Endothelial cell of umbilical vein (primary cell): Measurements from ENCODE around the gene XXYLT1. TPM values are rescaled to one million over a fixed set of nuclear protein-coding genes. Genes with fewer than 3 reads are reported as not detected.
"Not testable (repeated sequence)": the region's sequence is repeated elsewhere in the genome, so short reads cannot be mapped to it uniquely, and the experiment has no call there.

ENCODE experiments used
- BruUV-seq: library from RNA; stranded (reverse); fragments of 400-500 nt; replicated peaks from 2 replicates; lab custom pipeline; 2021; lab: Mats Ljungman, UMichigan
- CTCF ChIA-PET: fragments of 300-600, 350-600 bp; sonication (Branson Sonifier 250); formaldehyde crosslinking; loops from one replicate; lab custom pipeline; 2021; ENCODE audit warnings: antibody characterized with exemption, inconsistent platforms; lab: Charles Lee
- POLR2A ChIA-PET: fragments of 300-600, 350-600 bp; sonication (Branson Sonifier 250); formaldehyde crosslinking; loops from one replicate; lab custom pipeline; 2021; ENCODE audit warnings: antibody characterized with exemption, inconsistent platforms; lab: Charles Lee
- DNase-seq: peaks from one replicate; pipeline ENCODE4 v3.0.0-alpha.2; 2011; ENCODE audit warnings: low read depth, low spot score
- FAIRE-seq: peaks from 2 replicates; lab custom pipeline; 2011; peaks lifted over from hg19 to GRCh38; lab: Jason Lieb, UNC
- H2AFZ ChIP-seq: 2 replicates; pipeline ENCODE4 v1.6.0; 2012; ENCODE audit warnings: low read depth, low read length, control low read depth, inconsistent platforms
- H3K27ac ChIP-seq: 2 replicates; pipeline ENCODE4 v1.5.1; 2011; ENCODE audit warnings: low read depth, mild to moderate bottlenecking, control low read depth, low read length, moderate library complexity; ENCODE audit not compliant: insufficient read depth
- H3K27me3 ChIP-seq, 2 experiments: 2 replicates each; pipeline versions ENCODE4 v1.6.0 to v1.6.1; 2011; ENCODE audit warnings: low read length in 2 of 2, mixed read lengths in 1 of 2; ENCODE audit not compliant: control insufficient read depth in 2 of 2, insufficient read depth in 2 of 2
- H3K36me3 ChIP-seq, 2 experiments: 2 replicates in 1 of 2; 3 replicates in 1 of 2; pipeline ENCODE4 v1.5.1; 2011; ENCODE audit warnings: low read length in 2 of 2, mild to moderate bottlenecking in 1 of 2, moderate library complexity in 1 of 2; ENCODE audit not compliant: control insufficient read depth in 2 of 2, insufficient read depth in 2 of 2; ENCODE audit errors: extremely low read depth in 1 of 2
- H3K4me1 ChIP-seq: 3 replicates; pipeline ENCODE4 v1.5.1; 2011; ENCODE audit warnings: mild to moderate bottlenecking, low read length; ENCODE audit not compliant: control insufficient read depth, insufficient read depth; ENCODE audit errors: extremely low read depth
- H3K4me2 ChIP-seq: 2 replicates; pipeline ENCODE4 v1.6.1; 2011; ENCODE audit warnings: low read length, control low read depth, mixed read lengths; ENCODE audit not compliant: insufficient read depth
- H3K4me3 ChIP-seq, 3 experiments: fragments of 200-600 bp in 1 of 3; sonication (generic), shearing (Covaris generic) in 1 of 3; replicated peaks in 1 of 3; 2 replicates each; pipeline ENCODE4 v1.5.1; 2011 to 2016; ENCODE audit warnings: control low read depth in 3 of 3, low read length in 3 of 3, mild to moderate bottlenecking in 2 of 3, inconsistent platforms in 1 of 3, low read depth in 1 of 3, moderate library complexity in 1 of 3; ENCODE audit not compliant: insufficient read depth in 1 of 3
- H3K79me2 ChIP-seq: 2 replicates; pipeline ENCODE4 v1.6.0; 2012; ENCODE audit warnings: low read length, inconsistent platforms; ENCODE audit not compliant: control insufficient read depth, insufficient read depth
- H3K9ac ChIP-seq: replicated peaks from 2 replicates; pipeline ENCODE3; 2011; ENCODE audit warnings: low read length, control low read depth; ENCODE audit not compliant: insufficient read depth; ENCODE audit errors: extremely low read depth
- H3K9me1 ChIP-seq: replicated peaks from 3 replicates; pipeline ENCODE4 v1.6.0; 2011; ENCODE audit warnings: mild to moderate bottlenecking, low read length; ENCODE audit not compliant: control insufficient read depth, insufficient read depth; ENCODE audit errors: extremely low read depth
- H3K9me3 ChIP-seq: replicated peaks from 2 replicates; pipeline ENCODE4 v1.5.1; 2012; ENCODE audit warnings: low read length, inconsistent platforms; ENCODE audit not compliant: control insufficient read depth, insufficient read depth
- H4K20me1 ChIP-seq: replicated peaks from 2 replicates; pipeline ENCODE3; 2011; ENCODE audit warnings: mild to moderate bottlenecking, low read length; ENCODE audit not compliant: control insufficient read depth, insufficient read depth; ENCODE audit errors: extremely low read depth
- CTCF ChIP-seq, 2 donors: IDR thresholded peaks; 1 replicate in 1 of 2; 2 replicates in 1 of 2; pipeline ENCODE4 v1.5.1; 2011; ENCODE audit warnings: low read length in 2 of 2, mild to moderate bottlenecking in 2 of 2, moderate library complexity in 2 of 2, control low read depth in 1 of 2, inconsistent platforms in 1 of 2, low read depth in 1 of 2; ENCODE audit not compliant: insufficient read depth in 1 of 2; ENCODE audit errors: extremely low read depth in 1 of 2
- EZH2 ChIP-seq: IDR thresholded peaks from 2 replicates; pipeline ENCODE4 v1.6.1; 2012; ENCODE audit warnings: borderline replicate concordance, low read depth, mild to moderate bottlenecking, moderate library complexity, low read length, inconsistent platforms; ENCODE audit not compliant: severe bottlenecking
- JUN ChIP-seq: IDR thresholded peaks from 2 replicates; pipeline ENCODE4 v1.6.1; 2011; ENCODE audit warnings: borderline replicate concordance, low read depth; ENCODE audit not compliant: insufficient read length, insufficient read depth
- POLR2A ChIP-seq: IDR thresholded peaks from 2 replicates; pipeline ENCODE4 v1.6.1; 2012; ENCODE audit warnings: low read depth, mild to moderate bottlenecking, control low read depth, low read length
- POLR2AphosphoS5 ChIP-seq: IDR thresholded peaks from 2 replicates; pipeline ENCODE4 v1.6.1; 2012; ENCODE audit warnings: low read depth, mild to moderate bottlenecking, control low read depth, low read length, moderate library complexity; ENCODE audit not compliant: insufficient read depth
- dilution Hi-C: fragments of 300-500 bp; cut with MboI; formaldehyde crosslinking; loops from one replicate; pipeline ENCODE4 v1.15.0; 2019; ENCODE audit warnings: low sequenced_read_pairs; ENCODE audit not compliant: extremely low pct_ligation_motif_present
- intact Hi-C: fragments of 100-400 bp; cut with micrococcal nuclease; formaldehyde crosslinking; loops from one replicate; pipeline ENCODE4 v1.10.0; 2022
- polyA plus RNA-seq, 4 experiments: library from polyadenylated mRNA; depleted of rRNA in 3 of 4; stranded (reverse) in 3 of 4; unstranded in 1 of 4; fragments of >200 nt; gene quantifications; 2 replicates each; pipeline versions ENCODE4 v1.2.1 to v1.2.3, GENCODE V29; 2011 to 2012; ENCODE audit warnings: missing spikeins in 1 of 4
- total RNA-seq: library from RNA; stranded (reverse); gene quantifications from 2 replicates; pipeline ENCODE4 v1.2.3, GENCODE V29; 2021

XXYLT1 gene
- total and polyA plus RNA-seq, 2 donors (not counting 3 experiments of a cell fraction or from before 2014, with no cell fraction given), result 54.4 to 78.1 TPM

- no peak for DNase-seq
- H3K9me3 ChIP-seq, result no peaks in the 10 kb centered on the region
- no peak overlapping the region for H3K9ac ChIP-seq
- dilution Hi-C loops, result no loop called here
- TF ChIP-seq JUN (no peak), EZH2 (no peak), CTCF (IDR thresholded peaks at IDR 0.05; ENCODE audit: extremely low read depth in 1 of 2, insufficient read depth in 1 of 2, low read depth in 1 of 2, low read length in 2 of 2) (no peak), POLR2A (no peak), POLR2AphosphoS5 (no peak)
- ChIA-PET POLR2A (interaction anchor here (0.6 kb wide), 1 partner anchor 89 kb away, joined by 3 read pairs; no protein-coding TSS in a partner anchor), CTCF (interaction anchor here (1.9 kb wide), 1 partner anchor 20 kb away, joined by 5 read pairs; the partner anchor contains the start of gene XXYLT1)
- intact Hi-C loops, result loop anchor here (5.0 kb wide), 1 partner anchor 151 kb away; the partner anchor contains the start of gene ACAP2
- no peak overlapping the region for H3K27ac ChIP-seq
- H3K9me1 ChIP-seq, result no peaks in the 10 kb centered on the region
- no peak for FAIRE-seq
- no peaks in the 10 kb centered on the region for H3K27me3 ChIP-seq
- no peak overlapping the region for H3K4me3 ChIP-seq
- H3K79me2 ChIP-seq, result no peaks in the 10 kb centered on the region
- no peak overlapping the region for H2AFZ ChIP-seq
- H3K4me2 ChIP-seq, result no peak overlapping the region
- peaks cover 10% of the 10 kb centered on the region for H3K4me1 ChIP-seq
- H4K20me1 ChIP-seq, result no peaks in the 10 kb centered on the region
- peaks cover 0 to 5% of the 10 kb centered on the region in 2 experiments for H3K36me3 ChIP-seq
- no TSS peak for BruUV-seq
Observed at GRCh38 chr3:195291121-195291520, 20.2 kb upstream of the XXYLT1 start.

GRCh38 chr3:195290643-195291042 lies 19.7 kb upstream of the XXYLT1 start:
- H3K27ac ChIP-seq, H3K9ac ChIP-seq, H3K4me2 ChIP-seq, H3K4me3 ChIP-seq, BruUV-seq, H2AFZ ChIP-seq, H3K27me3 ChIP-seq, DNase-seq, FAIRE-seq, H3K79me2 ChIP-seq, H3K9me1 ChIP-seq, dilution Hi-C loops, H4K20me1 ChIP-seq, H3K36me3 ChIP-seq, H3K9me3 ChIP-seq: not testable (repeated sequence)
- intact Hi-C loops, result loop anchor here (5.0 kb wide), 1 partner anchor 152 kb away; the partner anchor contains the start of gene ACAP2
- peaks cover 15% of the 10 kb centered on the region for H3K4me1 ChIP-seq
- CTCF ChIA-PET, result interaction anchor here (1.9 kb wide), 1 partner anchor 19 kb away, joined by 5 read pairs; the partner anchor contains the start of gene XXYLT1
- POLR2A ChIA-PET, result interaction anchor here (0.6 kb wide), 1 partner anchor 88 kb away, joined by 3 read pairs; no protein-coding TSS in a partner anchor
